Glutamatergic neuron (in vitro differentiated cells): ENCODE results near the gene FNDC3A. TPM values are rescaled to one million over a fixed set of nuclear protein-coding genes. Genes with fewer than 3 reads are reported as not detected.

Experiments
- DNase-seq: peaks from one replicate; pipeline ENCODE4 v3.0.0; 2022
- H3K27ac Mint-ChIP-seq: one replicate; pipeline ENCODE4 v1.8.0; 2020; ENCODE audit warnings: mild to moderate bottlenecking, mixed read lengths, inconsistent platforms; ENCODE audit not compliant: unreplicated experiment
- H3K27me3 Mint-ChIP-seq: one replicate; pipeline ENCODE4 v1.8.0; 2020; ENCODE audit warnings: mild to moderate bottlenecking, moderate library complexity, mixed read lengths, inconsistent platforms; ENCODE audit not compliant: unreplicated experiment
- H3K36me3 Mint-ChIP-seq: one replicate; pipeline ENCODE4 v1.8.0; 2020; ENCODE audit warnings: mild to moderate bottlenecking, mixed read lengths, inconsistent platforms; ENCODE audit not compliant: unreplicated experiment
- H3K4me1 Mint-ChIP-seq: one replicate; pipeline ENCODE4 v1.8.0; 2020; ENCODE audit warnings: mild to moderate bottlenecking, low read depth, mixed read lengths, inconsistent platforms; ENCODE audit not compliant: unreplicated experiment
- H3K4me3 Mint-ChIP-seq: one replicate; pipeline ENCODE4 v1.8.0; 2020; ENCODE audit warnings: mild to moderate bottlenecking, mixed read lengths, inconsistent platforms; ENCODE audit not compliant: unreplicated experiment
- H3K9me3 Mint-ChIP-seq: one replicate; pipeline ENCODE4 v1.8.0; 2020; ENCODE audit warnings: mild to moderate bottlenecking, moderate library complexity, mixed read lengths, inconsistent platforms; ENCODE audit not compliant: unreplicated experiment
- CTCF ChIP-seq: fragments of 200-600 bp; sonication (generic); IDR thresholded peaks from one replicate; pipeline ENCODE4 v1.5.0; 2021; ENCODE audit not compliant: partially characterized antibody, unreplicated experiment
- total RNA-seq: library from RNA; stranded (reverse); fragmentation: NEBNext Ultra II Directional; extraction: Animal tissue kit (Norgen Biotek cat#: 25700); gene quantifications from one replicate; pipeline ENCODE4 v1.2.1, GENCODE V29; 2021; ENCODE audit not compliant: unreplicated experiment

The FNDC3A gene
- total RNA-seq, 1 donor from 2014 or later: 46.3 TPM

DNA sequence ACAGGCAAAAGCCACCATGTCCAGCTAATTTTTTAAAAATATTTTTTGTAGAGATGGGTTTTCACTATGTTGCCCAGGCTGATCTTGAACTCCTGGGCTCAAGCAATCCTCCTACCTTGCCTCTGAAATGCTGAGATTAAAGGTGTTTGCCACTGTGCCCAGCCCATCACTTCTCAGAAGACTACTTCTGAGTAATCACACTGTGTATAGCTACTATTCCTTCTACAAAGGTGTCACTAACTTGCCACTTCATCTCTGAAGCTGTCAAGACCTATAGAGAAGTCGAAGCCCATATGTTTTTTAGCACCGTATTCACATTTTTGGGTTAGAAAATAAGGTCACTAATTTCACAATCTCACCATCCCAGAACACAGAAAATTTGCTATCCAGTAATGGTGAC lies 36.0 kb upstream of the FNDC3A start:
- Mint-ChIP-seq H3K9me3 (no peaks in the 10 kb centered on the region), H3K4me3 (no peak overlapping the region), H3K4me1 (no peaks in the 10 kb centered on the region), H3K36me3 (no peaks in the 10 kb centered on the region), H3K27ac (no peak overlapping the region), H3K27me3 (no peaks in the 10 kb centered on the region)
- no peak for DNase-seq
- TF ChIP-seq CTCF: no peak

DNA sequence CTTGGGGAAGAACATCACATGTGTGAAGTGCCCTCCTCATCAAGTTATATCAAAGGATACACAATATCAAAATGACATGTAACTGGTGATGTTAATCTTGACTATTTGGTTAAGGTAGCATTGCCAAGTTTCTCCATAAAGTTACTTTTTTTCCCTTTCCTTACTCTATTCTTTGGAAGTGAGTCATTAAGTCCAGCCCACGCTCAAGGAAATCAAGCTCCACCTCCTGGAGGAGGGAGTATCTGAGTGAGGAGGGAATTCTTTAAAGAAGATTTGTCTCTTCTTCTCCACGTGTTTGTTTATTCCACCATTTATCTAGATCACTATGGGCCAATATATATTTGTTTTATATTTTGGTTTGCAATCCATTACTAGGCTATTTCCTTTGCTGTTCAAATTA lies 33.6 kb upstream of the FNDC3A start:
- H3K36me3 Mint-ChIP-seq: no peaks in the 10 kb centered on the region
- no peaks in the 10 kb centered on the region for H3K9me3 Mint-ChIP-seq
- TF ChIP-seq CTCF: no peak
- H3K27ac Mint-ChIP-seq: no peak overlapping the region
- H3K4me1 Mint-ChIP-seq: no peaks in the 10 kb centered on the region
- no peaks in the 10 kb centered on the region for H3K27me3 Mint-ChIP-seq
- H3K4me3 Mint-ChIP-seq: no peak overlapping the region
- DNase-seq: no peak

- H3K27me3 Mint-ChIP-seq: no peaks in the 10 kb centered on the region
- no peaks in the 10 kb centered on the region for H3K9me3 Mint-ChIP-seq
- no peak overlapping the region for H3K4me3 Mint-ChIP-seq
- no peak for DNase-seq
- TF ChIP-seq CTCF: no peak
- no peaks in the 10 kb centered on the region for H3K4me1 Mint-ChIP-seq
- H3K36me3 Mint-ChIP-seq: no peaks in the 10 kb centered on the region
- no peak overlapping the region for H3K27ac Mint-ChIP-seq
Measured at GRCh38 chr13:48944221-48944620, 31.5 kb upstream of the FNDC3A start.

GRCh38 chr13:48945626-48946025 lies 30.1 kb upstream of the FNDC3A start:
- no peak for TF ChIP-seq CTCF
- Mint-ChIP-seq H3K4me1 (no peaks in the 10 kb centered on the region), H3K27me3 (peaks cover 1% of the 10 kb centered on the region), H3K4me3 (no peak overlapping the region), H3K36me3 (no peaks in the 10 kb centered on the region), H3K9me3 (peaks cover 2% of the 10 kb centered on the region), H3K27ac (no peak overlapping the region)
- DNase-seq: no peak

DNA sequence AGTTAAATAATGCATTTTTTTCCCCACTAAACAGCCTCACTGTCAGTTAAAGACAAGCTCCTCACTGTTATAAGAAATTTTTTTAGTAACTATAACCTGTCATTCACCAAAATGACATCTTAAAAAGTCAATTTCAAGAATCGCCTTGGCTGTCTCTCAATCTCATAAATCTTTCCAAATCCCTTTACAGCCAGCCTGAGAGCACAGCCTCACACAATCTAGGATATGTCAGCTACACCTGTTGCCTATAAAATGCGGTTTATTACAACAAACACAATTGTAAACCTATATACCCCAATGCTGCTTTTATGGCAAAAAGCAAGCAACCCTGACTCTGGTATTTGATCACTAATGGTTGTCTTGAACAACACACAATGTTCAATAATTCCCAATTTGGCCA lies 29.5 kb upstream of the FNDC3A start:
- peaks cover 1% of the 10 kb centered on the region for H3K27me3 Mint-ChIP-seq
- no peaks in the 10 kb centered on the region for H3K4me1 Mint-ChIP-seq
- H3K4me3 Mint-ChIP-seq: no peak overlapping the region
- H3K36me3 Mint-ChIP-seq: no peaks in the 10 kb centered on the region
- peaks cover 2% of the 10 kb centered on the region for H3K9me3 Mint-ChIP-seq
- H3K27ac Mint-ChIP-seq: no peak overlapping the region
- TF ChIP-seq CTCF: no peak
- DNase-seq: no peak
